ENCODE results near the gene SIRPA. TPM values are rescaled to one million over a fixed set of nuclear protein-coding genes. Genes with fewer than 3 reads are reported as not detected.

SIRPA gene
- total RNA-seq, 1 donor from 2014 or later = 25.5 TPM

- H3K27ac ChIP-seq (replicated peaks) = no peak overlapping the region
- H3K4me3 ChIP-seq = no peak overlapping the region
- H3K36me3 ChIP-seq = peaks cover 16% of the 10 kb centered on the region
- H3K4me1 ChIP-seq = peaks cover 28% of the 10 kb centered on the region
- no peak for DNase-seq
- no peaks in the 10 kb centered on the region for H3K27me3 ChIP-seq (ENCODE audit: low read depth)
- H3K9me3 ChIP-seq (replicated peaks) = no peaks in the 10 kb centered on the region
- TF ChIP-seq, protein P1, sequence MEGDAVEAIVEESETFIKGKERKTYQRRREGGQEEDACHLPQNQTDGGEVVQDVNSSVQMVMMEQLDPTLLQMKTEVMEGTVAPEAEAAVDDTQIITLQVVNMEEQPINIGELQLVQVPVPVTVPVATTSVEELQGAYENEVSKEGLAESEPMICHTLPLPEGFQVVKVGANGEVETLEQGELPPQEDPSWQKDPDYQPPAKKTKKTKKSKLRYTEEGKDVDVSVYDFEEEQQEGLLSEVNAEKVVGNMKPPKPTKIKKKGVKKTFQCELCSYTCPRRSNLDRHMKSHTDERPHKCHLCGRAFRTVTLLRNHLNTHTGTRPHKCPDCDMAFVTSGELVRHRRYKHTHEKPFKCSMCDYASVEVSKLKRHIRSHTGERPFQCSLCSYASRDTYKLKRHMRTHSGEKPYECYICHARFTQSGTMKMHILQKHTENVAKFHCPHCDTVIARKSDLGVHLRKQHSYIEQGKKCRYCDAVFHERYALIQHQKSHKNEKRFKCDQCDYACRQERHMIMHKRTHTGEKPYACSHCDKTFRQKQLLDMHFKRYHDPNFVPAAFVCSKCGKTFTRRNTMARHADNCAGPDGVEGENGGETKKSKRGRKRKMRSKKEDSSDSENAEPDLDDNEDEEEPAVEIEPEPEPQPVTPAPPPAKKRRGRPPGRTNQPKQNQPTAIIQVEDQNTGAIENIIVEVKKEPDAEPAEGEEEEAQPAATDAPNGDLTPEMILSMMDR (IDR thresholded peaks at IDR 0.05; ENCODE audit: borderline replicate concordance) = no peak
- intact Hi-C loops (cut with micrococcal nuclease) = no loop called here
These were observed 32.0 kb downstream of the SIRPA start for GRCh38 chr20:1927217-1927616.

DNA sequence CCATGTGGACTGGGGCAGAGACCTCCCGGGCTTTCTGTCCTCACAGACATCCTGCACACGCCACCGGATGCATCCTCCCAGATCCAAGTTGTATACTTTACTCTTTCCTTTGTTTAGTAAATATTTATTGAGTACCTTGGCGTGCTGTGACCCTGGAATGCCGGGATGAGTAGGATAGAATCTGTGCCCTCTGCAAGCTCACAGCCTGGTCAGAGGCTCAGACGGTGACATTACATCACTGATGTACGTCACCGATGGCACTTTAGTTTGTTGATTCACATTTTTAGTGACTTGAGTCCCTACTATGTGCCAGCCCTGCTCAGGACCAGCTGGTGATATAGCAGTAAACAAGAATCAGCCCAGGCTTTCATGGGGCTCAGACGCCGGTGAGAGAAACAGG lies 32.9 kb downstream of the SIRPA start:
- H3K27me3 ChIP-seq (ENCODE audit: low read depth) = no peaks in the 10 kb centered on the region
- H3K27ac ChIP-seq (replicated peaks) = no peak overlapping the region
- H3K36me3 ChIP-seq = peaks cover 7% of the 10 kb centered on the region
- H3K9me3 ChIP-seq (replicated peaks) = no peaks in the 10 kb centered on the region
- H3K4me3 ChIP-seq = no peak overlapping the region
- no peak for DNase-seq
- intact Hi-C loops (cut with micrococcal nuclease) = no loop called here
- TF ChIP-seq, protein P1 (IDR thresholded peaks at IDR 0.05; ENCODE audit: borderline replicate concordance) = no peak
- peaks cover 32% of the 10 kb centered on the region for H3K4me1 ChIP-seq

DNA sequence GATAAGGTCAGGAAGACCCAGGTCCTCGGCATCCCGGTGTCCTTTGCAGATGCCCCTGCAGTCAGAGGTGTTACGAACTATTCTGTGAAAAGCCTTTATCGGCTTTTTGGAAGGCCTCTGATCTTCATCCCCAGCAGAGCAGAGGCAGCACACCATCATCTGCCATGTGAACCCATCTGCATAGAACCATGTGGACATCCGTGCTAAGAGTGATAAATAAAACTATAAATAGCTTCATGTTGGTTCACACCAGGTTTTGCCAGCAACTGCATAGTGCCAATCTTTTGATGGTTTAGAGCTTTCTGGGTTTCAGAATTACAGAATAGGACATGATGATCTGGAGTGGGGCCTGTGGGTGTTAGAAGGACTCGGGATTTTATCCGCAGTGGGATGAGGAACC lies 33.6 kb downstream of the SIRPA start:
- Histone ChIP-seq H3K9me3 (replicated peaks) (no peaks in the 10 kb centered on the region), H3K27me3 (ENCODE audit: low read depth) (no peaks in the 10 kb centered on the region), H3K36me3 (peaks cover 6% of the 10 kb centered on the region), H3K4me1 (peaks cover 38% of the 10 kb centered on the region), H3K27ac (replicated peaks) (no peak overlapping the region), H3K4me3 (no peak overlapping the region)
- intact Hi-C loops (cut with micrococcal nuclease) = no loop called here
- no peak for DNase-seq
- TF ChIP-seq, protein P1 (IDR thresholded peaks at IDR 0.05; ENCODE audit: borderline replicate concordance) = no peak

DNA sequence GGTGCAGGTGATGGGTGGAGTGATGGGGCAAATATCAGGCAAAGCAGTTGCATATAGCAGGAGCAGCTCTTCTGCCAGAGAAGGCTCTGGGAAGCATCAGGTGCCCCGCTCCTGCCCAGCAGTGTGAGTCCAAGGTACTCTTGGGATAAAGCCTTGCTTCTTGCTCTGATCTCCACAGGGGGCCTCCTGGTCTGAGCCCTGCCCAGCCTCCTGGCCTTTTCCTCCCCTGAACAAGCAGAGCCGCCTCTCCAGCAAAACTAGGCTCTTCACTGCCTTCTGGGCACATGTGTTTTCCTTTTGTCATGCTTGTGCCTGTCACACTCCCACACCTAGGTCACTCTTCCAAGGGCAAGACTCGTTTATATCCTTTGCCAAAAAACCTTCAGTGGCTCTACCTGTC lies 34.3 kb downstream of the SIRPA start:
- Histone ChIP-seq H3K4me3 (no peak overlapping the region), H3K9me3 (replicated peaks) (no peaks in the 10 kb centered on the region), H3K4me1 (peaks cover 45% of the 10 kb centered on the region), H3K27me3 (ENCODE audit: low read depth) (no peaks in the 10 kb centered on the region), H3K27ac (replicated peaks) (no peak overlapping the region), H3K36me3 (peaks cover 6% of the 10 kb centered on the region)
- TF ChIP-seq, protein P1 (IDR thresholded peaks at IDR 0.05; ENCODE audit: borderline replicate concordance) = no peak
- intact Hi-C loops (cut with micrococcal nuclease) = no loop called here
- DNase-seq = no peak

GRCh38 chr20:1930165-1930564 lies 35.0 kb downstream of the SIRPA start:
- intact Hi-C loops (cut with micrococcal nuclease) = no loop called here
- Histone ChIP-seq H3K27ac (replicated peaks) (no peak overlapping the region), H3K9me3 (replicated peaks) (peaks cover 3% of the 10 kb centered on the region), H3K4me3 (no peak overlapping the region), H3K4me1 (peaks cover 52% of the 10 kb centered on the region), H3K27me3 (ENCODE audit: low read depth) (no peaks in the 10 kb centered on the region), H3K36me3 (peaks cover 6% of the 10 kb centered on the region)
- DNase-seq = no peak
- TF ChIP-seq, protein P1 (IDR thresholded peaks at IDR 0.05; ENCODE audit: borderline replicate concordance) = no peak

GRCh38 chr20:1931830-1932229 lies 36.6 kb downstream of the SIRPA start:
- Histone ChIP-seq H3K4me3 (no peak overlapping the region), H3K36me3 (peaks cover 6% of the 10 kb centered on the region), H3K4me1 (peaks cover 58% of the 10 kb centered on the region), H3K9me3 (replicated peaks) (peaks cover 6% of the 10 kb centered on the region), H3K27me3 (ENCODE audit: low read depth) (no peaks in the 10 kb centered on the region), H3K27ac (replicated peaks) (no peak overlapping the region)
- intact Hi-C loops (cut with micrococcal nuclease) = no loop called here
- DNase-seq = no peak
- TF ChIP-seq, protein P1 (IDR thresholded peaks at IDR 0.05; ENCODE audit: borderline replicate concordance) = no peak

Measured in left ventricle myocardium inferior (tissue), 1 donor.